HK-2 (cell line): Measurements from ENCODE around the gene BRWD1.
A peak's percentile ranks its signal among the peaks of the same experiment; 100 is the strongest.
"Not testable (repeated sequence)": the region's sequence is repeated elsewhere in the genome, so short reads cannot be mapped to it uniquely, and the experiment has no call there.

Experiments
- DNase-seq: peaks from one replicate; pipeline ENCODE4 v3.0.0-alpha.2; 2018; ENCODE audit not compliant: unreplicated experiment

The BRWD1 gene

DNA sequence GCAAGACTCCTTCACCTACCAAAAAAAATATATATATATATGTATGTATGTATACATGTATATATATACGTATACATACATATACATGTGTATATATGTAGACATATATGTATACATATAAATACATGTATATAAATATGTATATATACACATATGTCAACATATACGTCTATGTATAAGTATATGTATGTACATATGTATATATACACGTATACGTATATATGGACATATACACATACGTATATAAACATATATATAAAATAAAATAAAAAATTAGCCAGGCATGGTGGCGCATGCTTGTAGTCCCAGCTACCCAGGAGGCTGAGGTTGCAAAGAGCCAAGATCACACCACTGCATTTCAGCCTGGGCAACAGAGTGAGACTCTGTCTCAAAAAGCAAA, 31.6 kb downstream of the BRWD1 start:
- DNase-seq = no peak

- no peak for DNase-seq
These were observed 32.2 kb downstream of the BRWD1 start for GRCh38 chr21:39281207-39281606.

DNA sequence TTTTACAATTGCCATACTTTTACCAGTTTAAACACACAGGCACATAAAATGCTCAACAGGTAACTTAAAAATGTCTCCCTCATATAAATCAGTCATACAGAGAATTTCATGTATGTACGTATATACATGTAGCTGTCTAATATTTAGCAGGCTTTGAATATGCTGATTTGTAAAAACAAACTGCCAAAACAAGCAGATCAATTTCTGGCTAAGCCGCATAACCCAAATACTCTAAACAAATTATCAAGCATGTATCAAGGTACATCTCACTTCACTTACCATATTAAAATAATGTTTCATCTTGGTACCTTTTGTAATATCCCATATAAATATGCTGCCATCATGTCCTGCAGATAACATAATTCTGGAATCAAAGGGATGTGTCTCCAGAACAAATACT, 43.8 kb downstream of the BRWD1 start:
- DNase-seq = no peak

GRCh38 chr21:39265603-39266002, 47.8 kb downstream of the BRWD1 start:
- DNase-seq = no peak

- no peak for DNase-seq
These were observed 50.1 kb downstream of the BRWD1 start for GRCh38 chr21:39263372-39263771.

DNA sequence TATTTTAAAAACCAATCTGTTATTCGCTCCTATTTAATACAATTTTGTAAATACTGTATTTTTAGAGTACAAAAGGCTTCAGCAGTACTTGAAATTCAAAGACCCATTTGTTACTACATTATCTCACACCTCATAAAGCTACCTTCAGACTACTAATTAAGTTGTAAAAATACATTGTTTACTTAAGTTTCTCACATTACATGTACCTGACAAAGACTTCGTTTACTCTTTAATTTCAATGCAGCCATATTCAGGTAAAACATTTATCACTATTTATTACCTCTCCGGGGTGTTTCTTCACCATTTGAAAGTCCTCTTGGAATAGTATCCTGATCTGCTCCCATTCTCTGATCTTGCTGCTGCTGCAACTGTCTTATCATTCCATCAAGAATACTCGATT, 55.2 kb downstream of the BRWD1 start:
- DNase-seq = no peak

GRCh38 chr21:39251326-39251725, 62.1 kb downstream of the BRWD1 start:
- DNase-seq = no peak

DNA sequence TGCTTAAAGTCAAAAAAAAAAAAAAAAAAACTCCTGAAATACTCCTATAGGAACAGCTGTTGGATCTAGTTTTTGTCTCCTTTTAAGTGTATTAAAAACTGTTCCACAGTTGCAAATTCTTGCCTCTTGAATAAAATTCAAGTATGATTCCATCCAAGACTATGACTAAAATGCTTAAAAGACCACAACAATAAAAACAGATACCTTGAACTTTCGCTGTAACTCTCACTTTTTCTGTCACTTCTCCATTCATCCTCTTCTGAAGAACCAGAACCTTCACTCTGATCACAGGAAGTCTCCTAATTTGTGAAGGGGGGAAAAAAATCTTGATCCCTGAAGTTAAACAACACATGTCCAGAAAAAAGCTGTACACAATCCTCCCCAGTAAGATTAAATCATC, 75.2 kb downstream of the BRWD1 start:
- no peak for DNase-seq

- no peak for DNase-seq
These were observed 80.6 kb downstream of the BRWD1 start for GRCh38 chr21:39232861-39233291.

GRCh38 chr21:39224930-39225329, 88.5 kb downstream of the BRWD1 start:
- no peak for DNase-seq

- DNase-seq = no peak
These were observed 91.4 kb downstream of the BRWD1 start for GRCh38 chr21:39221997-39222486.

DNA sequence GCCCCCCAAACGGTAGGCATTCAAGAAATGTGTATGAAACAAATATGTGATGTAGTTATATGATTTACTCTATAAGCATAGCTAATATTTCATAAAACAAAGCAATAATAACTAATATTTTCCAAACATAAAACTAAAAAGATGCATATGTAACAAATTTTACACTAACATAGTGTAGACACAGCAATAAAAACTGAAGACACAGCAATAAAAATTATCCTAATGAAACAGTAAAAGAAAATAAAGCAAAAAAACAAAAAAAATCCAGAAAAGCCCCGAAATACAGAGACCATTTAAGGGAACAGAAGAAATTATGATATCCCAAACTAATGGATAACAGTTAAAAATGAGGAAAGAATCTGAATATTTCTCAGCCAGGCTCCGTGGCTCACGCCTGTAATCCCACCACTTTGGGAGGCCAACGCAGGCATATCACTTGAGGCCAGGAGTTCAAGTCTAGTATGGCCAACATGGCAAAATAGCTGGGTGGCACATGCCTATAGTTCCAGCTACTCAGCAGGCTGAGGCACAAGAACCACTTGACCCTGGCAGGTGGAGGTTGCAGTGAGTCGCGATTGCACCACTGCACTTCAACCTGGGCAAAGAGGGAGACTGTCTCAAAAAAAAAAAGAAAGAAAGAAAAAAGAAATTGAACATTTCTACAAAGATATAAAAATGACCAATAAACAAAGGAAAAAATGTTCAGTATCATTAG, 92.0 kb downstream of the BRWD1 start:
- peak; percentile 3 for DNase-seq

- DNase-seq = not testable (repeated sequence)
These were observed 92.6 kb downstream of the BRWD1 start for GRCh38 chr21:39220875-39221274.

GRCh38 chr21:39220150-39220549, 93.3 kb downstream of the BRWD1 start:
- DNase-seq = no peak

- no peak for DNase-seq
These were observed 95.4 kb downstream of the BRWD1 start for GRCh38 chr21:39218082-39218409.

DNA sequence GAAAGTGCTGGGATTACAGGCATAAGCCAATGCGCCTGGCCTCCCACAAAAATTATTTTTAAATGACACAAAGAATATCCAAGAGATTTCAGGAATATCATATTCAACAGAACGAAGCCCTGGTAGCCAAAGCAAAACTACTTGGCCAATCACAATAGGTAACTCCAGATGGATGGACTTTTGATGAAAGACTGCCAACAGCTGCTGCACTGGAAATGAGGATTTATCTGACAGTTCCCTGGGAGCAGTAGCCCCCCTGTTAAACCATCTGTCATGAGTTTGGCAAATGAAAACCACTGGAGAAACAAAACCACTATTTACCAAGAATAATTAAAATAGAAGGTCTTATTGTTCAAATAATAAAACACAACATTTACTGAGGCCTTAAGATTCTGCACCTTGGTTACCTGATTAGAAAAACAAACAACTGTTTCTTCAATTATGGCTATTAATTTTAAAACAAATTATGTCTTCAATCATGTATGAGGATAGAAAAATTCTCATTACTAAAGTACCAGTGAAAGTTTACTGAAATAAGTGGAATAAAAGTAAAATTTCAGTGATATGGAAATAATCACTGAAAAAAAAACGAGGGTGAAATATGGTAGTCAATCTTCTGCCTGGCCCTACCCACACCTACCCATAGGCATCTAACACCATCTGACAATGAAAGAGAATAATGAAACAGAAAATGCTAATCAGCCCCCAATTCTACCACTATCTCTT, 95.9 kb downstream of the BRWD1 start:
- no peak for DNase-seq

- DNase-seq = no peak
These were observed 97.1 kb downstream of the BRWD1 start for GRCh38 chr21:39216290-39216689.

- DNase-seq = no peak
These were observed 98.4 kb downstream of the BRWD1 start for GRCh38 chr21:39215078-39215477.

- DNase-seq = no peak
These were observed 104.1 kb downstream of the BRWD1 start for GRCh38 chr21:39209334-39209688.

GRCh38 chr21:39208624-39209333, 104.7 kb downstream of the BRWD1 start:
- DNase-seq = no peak

GRCh38 chr21:39204134-39204533, 109.3 kb downstream of the BRWD1 start:
- no peak for DNase-seq

DNA sequence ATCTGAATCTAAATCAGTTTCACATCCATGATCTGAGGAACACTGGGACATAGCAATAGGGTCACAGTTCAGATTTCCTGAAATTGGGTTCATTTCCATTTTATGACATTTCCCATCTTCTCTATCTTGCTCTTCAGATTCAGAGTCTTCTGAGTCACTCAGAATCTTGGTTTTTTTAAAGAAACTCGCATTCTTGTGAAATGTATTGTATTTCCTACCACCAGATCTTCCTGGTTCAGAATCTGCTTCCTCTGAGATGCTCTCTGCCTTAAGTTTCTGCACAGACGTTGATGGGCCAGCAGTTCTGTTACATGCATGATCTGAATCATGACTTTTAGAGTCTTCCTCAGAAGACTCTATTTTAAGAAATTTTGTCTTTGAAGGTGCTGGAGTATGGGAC, 114.6 kb downstream of the BRWD1 start:
- DNase-seq = no peak
